22Rv1 (cell line): ENCODE data around the gene TSPAN18.

Source experiments
- ZFX ChIP-seq: fragments of 450-650 bp; IDR thresholded peaks from 2 replicates; pipeline ENCODE4 v1.6.1; 2017; ENCODE audit warnings: antibody characterized with exemption, borderline replicate concordance
- TF ChIP-seq, protein P1 (sequence below): fragments of 450-650 bp; IDR thresholded peaks from 2 replicates; pipeline ENCODE4 v1.5.1; 2017; ENCODE audit warnings: mild to moderate bottlenecking

DNA sequence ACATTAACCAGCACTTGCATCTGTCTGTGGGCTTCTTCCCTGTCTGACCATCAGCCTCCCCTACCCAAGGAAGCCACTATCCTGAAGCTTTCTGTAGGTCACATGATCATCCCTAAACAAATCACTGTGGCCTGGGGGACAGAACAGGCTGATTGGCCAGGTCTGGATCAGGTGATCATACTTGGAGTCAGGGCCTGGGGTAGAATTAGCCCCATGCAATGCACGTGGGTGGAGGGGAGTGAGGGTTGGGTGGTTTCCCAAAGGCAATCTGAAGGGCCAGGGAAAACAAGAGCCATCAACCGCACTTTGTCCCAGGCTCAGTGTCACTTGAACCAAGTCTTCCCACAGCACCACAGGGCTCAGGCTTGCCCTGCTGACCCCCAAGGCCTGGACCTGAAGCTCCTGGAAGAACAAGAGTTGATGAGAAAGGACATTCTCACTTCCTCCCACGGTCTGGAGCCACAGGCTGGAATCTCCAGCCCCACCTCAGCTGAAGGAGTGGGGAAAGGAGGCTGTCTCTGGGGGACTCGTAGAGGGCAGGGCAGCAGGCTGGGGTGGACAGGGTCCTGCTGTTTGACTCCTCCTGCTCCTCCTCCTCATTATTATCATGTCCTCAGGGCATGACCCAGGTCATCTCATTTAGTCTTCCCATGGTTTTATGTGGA lies 31.5 kb upstream of the TSPAN18 start:
- TF ChIP-seq, protein P1, sequence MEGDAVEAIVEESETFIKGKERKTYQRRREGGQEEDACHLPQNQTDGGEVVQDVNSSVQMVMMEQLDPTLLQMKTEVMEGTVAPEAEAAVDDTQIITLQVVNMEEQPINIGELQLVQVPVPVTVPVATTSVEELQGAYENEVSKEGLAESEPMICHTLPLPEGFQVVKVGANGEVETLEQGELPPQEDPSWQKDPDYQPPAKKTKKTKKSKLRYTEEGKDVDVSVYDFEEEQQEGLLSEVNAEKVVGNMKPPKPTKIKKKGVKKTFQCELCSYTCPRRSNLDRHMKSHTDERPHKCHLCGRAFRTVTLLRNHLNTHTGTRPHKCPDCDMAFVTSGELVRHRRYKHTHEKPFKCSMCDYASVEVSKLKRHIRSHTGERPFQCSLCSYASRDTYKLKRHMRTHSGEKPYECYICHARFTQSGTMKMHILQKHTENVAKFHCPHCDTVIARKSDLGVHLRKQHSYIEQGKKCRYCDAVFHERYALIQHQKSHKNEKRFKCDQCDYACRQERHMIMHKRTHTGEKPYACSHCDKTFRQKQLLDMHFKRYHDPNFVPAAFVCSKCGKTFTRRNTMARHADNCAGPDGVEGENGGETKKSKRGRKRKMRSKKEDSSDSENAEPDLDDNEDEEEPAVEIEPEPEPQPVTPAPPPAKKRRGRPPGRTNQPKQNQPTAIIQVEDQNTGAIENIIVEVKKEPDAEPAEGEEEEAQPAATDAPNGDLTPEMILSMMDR: no peak
- TF ChIP-seq ZFX: no peak
